Stimulated activated CD4-positive, alpha-beta T cell treated with anti-CD3 and anti-CD28 coated beads, Interleukin-1b, Interleukin-23, amount 100 ng/mL, for 48 hours (primary cell): ENCODE results near the gene MAPK8IP2.
"Not testable (repeated sequence)": the region's sequence is repeated elsewhere in the genome, so short reads cannot be mapped to it uniquely, and the experiment has no call there.

ENCODE experiments used
- DNase-seq: peaks from one replicate; pipeline ENCODE4 v3.0.0-alpha.2; 2020

The MAPK8IP2 gene

GRCh38 chr22:50641696-50642607 lies 41.4 kb downstream of the MAPK8IP2 start:
- DNase-seq: no peak

DNA sequence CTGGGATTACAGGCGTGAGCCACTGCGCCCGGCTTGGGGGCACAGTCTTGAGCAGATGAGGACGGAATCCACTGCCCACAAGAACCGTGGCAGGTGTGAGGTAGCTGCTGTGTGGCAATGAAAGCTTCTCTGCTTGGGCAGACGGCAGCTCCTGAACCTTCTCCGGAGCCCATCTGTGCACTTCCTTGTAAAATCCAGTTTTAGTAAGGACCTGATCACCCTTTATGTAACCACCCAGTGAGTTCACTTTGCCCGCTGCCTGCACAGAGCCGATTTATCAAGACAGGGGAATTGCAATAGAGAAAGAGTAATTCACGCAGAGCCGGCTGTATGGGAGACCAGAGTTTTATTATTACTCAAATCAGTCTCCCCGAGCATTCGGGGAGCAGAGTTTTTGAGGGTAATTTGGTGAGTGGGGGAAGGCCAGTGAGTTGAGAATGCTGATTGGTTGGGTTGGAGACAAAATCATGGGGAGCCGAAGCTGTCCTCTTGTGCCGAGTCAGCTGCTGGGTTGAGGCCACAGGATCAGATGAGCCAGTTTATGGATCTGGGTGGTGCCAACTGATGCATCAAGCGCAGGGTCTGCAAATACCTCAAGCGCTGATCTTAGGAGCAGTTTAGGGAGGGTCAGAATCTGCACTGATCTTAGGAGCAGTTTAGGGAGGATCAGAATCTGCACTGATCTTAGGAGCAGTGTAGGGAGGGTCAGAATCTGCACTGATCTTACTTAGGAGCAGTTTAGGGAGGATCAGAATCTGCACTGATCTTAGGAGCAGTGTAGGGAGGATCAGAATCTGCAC lies 42.6 kb downstream of the MAPK8IP2 start:
- not testable (repeated sequence) for DNase-seq

GRCh38 chr22:50643821-50644101 lies 43.2 kb downstream of the MAPK8IP2 start:
- DNase-seq: not testable (repeated sequence)

DNA sequence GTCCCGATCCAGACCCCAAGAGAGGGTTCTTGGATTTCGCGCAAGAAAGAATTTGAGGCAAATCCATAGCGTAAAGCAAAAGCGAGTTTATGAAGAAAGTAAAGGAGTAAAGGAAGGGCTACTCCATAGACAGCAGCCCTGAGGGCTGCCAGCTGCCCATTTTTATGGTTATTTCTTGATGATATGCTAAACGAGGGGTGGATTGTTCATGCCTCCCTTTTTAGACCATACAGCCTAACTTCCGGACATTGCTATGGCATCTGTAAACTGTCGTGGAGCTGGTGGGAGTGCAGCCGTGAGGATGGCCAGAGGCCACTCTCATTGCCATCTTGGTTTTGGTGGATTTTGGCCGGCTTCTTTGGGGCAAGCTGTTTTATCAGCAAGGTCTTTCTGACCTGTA lies 52.7 kb downstream of the MAPK8IP2 start:
- DNase-seq: no peak

DNA sequence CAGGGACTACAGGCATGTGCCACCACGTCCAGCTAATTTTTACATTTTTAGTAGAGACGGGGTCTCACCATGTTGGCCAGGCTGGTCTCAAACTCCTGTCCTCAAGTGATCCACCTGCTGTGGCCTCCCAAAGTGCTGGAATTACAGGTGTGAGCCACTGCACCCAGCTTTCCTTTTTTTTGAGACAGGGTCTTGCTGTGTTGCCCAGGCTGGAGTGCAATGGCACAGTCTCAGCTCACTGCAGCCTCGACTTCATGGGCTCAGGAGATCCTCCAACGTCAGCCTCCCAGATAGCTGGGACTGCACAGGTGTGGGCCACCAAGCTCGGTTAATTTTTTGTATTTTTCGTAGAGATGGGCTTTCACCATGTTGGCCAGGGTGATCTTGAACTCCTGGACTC lies 54.1 kb downstream of the MAPK8IP2 start:
- DNase-seq: not testable (repeated sequence)

DNA sequence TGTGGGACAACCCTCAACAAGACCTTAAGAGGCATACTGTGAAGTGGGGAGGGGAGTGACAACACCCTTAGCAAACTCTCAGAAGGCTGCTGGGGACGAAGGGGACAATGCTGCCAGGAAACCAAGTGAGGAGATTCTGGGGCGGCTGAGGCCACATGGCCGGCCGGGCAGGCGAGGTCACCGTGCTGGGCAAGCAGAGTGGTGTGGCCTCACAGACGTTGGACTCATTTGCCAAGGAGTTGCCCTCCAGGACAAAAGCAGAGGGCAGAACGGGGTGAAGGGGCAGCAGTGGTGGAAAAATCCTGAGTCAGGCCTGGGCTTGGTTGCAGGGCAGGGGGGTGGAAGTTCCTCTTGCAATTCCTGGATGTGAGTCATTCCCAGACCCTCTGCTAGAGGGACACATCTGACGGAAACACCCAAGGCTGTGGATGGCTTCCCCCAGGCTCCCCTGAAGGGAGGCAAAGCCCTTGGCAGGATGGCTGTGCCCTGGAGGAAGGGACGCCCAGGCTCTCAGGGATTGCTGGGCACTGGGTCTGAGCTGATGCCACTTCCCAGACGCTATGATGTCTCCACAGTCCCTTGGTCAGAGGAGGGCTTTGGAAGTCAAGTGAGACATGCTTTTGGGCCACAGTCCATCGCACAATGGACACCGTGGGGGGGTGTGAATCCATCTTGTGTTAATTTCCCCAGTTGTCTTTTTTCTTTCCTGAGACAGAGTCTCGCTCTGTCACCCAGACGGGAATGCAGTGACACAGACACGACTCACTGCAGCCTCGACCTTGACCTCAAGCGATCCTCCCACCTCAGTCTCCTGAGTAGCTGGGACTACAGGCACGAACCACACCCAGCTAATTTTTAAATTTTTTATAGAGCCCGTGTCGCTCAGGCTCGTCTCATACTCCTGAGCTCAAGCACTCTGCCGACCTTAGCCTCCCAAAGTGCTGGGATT lies 55.8 kb downstream of the MAPK8IP2 start:
- DNase-seq: no peak

DNA sequence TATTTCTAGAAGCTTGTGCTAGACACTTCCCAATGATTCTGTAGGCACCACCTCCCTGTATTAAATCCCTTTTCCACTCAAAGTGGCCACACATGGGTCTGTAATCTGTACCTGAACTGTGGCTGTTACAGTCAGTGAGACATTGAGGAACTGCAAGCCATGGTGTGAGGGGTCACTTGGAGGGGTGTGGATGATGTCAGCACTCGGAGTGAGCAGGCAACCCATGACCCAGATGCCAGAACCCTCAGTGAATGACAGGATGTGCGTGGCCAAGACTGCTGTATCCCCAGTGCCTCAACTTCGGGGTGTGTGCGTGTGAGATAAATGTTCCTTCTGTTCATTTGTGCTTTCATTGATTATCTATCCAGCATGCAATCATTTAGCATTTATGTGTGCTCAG lies 57.3 kb downstream of the MAPK8IP2 start:
- DNase-seq: no peak

GRCh38 chr22:50659711-50660110 lies 59.1 kb downstream of the MAPK8IP2 start:
- not testable (repeated sequence) for DNase-seq

GRCh38 chr22:50660306-50660705 lies 59.7 kb downstream of the MAPK8IP2 start:
- DNase-seq: no peak
